Kidney (tissue), 14 donors: ENCODE results near the gene TIMM10. TPM values are rescaled to one million over a fixed set of nuclear protein-coding genes. Genes with fewer than 3 reads are reported as not detected.
A peak's percentile ranks its signal among the peaks of the same experiment; 100 is the strongest.

ENCODE experiments used
- DNase-seq, 5 donors: peaks; one replicate each; pipeline ENCODE4 v3.0.0-alpha.2; 2013 to 2020
- FAIRE-seq: peaks from 2 replicates; lab custom pipeline; 2012; peaks lifted over from hg19 to GRCh38; lab: Jason Lieb, UNC
- H3K27ac ChIP-seq, 2 donors: one replicate each; pipeline ENCODE4 v1.7.0; 2013; ENCODE audit warnings: low read depth in 2 of 2, low read length in 2 of 2, inconsistent platforms in 1 of 2
- H3K27me3 ChIP-seq: one replicate; pipeline ENCODE4 v1.7.1; 2013; ENCODE audit warnings: low read length, inconsistent platforms; ENCODE audit not compliant: control insufficient read depth, insufficient read depth
- H3K36me3 ChIP-seq, 3 donors: one replicate each; pipeline versions ENCODE4 v1.7.0 to v1.7.1; 2013; ENCODE audit warnings: low read length in 3 of 3, control low read depth in 1 of 3, inconsistent platforms in 1 of 3; ENCODE audit not compliant: insufficient read depth in 3 of 3, control insufficient read depth in 2 of 3
- H3K4me1 ChIP-seq, 3 donors: one replicate each; pipeline versions ENCODE4 v1.7.0 to v1.7.1; 2013; ENCODE audit warnings: low read length in 3 of 3, inconsistent platforms in 1 of 3, low read depth in 1 of 3; ENCODE audit not compliant: control insufficient read depth in 2 of 3, insufficient read depth in 2 of 3
- H3K4me3 ChIP-seq, 3 donors: one replicate each; pipeline versions ENCODE4 v1.7.0 to v1.8.1; 2013; ENCODE audit warnings: low read length in 3 of 3, control low read depth in 1 of 3, inconsistent platforms in 1 of 3
- H3K9ac ChIP-seq, 3 donors: one replicate each; pipeline versions ENCODE4 v1.7.0 to v1.7.1; 2013; ENCODE audit warnings: low read length in 3 of 3, control low read depth in 1 of 3, inconsistent platforms in 1 of 3
- H3K9me3 ChIP-seq, 3 donors: one replicate each; pipeline versions ENCODE4 v1.7.0 to v1.7.1; 2013; ENCODE audit warnings: low read length in 3 of 3, control low read depth in 1 of 3, inconsistent platforms in 1 of 3; ENCODE audit not compliant: control insufficient read depth in 2 of 3, insufficient read depth in 1 of 3
- intact Hi-C: fragments of 100-400 bp; cut with DNase I; formaldehyde crosslinking; loops from one replicate; pipeline ENCODE4 v1.11.1; 2022
- polyA plus RNA-seq: library from polyadenylated mRNA; stranded (reverse); fragments of 350-450 nt; fragmentation: Illumina TruSeq; extraction: RNeasy Lipid Tissue Mini Kit (QIAGEN cat#74804); gene quantifications from one replicate; pipeline ENCODE4 v1.2.3, GENCODE V29; 2014; ENCODE audit warnings: low read depth, low replicate concordance; ENCODE audit not compliant: insufficient read depth
- total RNA-seq: library from RNA; stranded (reverse); fragmentation: NEBNext Ultra II Directional; extraction: Animal tissue kit (Norgen Biotek cat#: 25700); gene quantifications from one replicate; pipeline ENCODE4 v1.2.1, GENCODE V29; 2021
- TF ChIP-seq, protein P1 (sequence below): IDR thresholded peaks from 3 replicates; pipeline ENCODE4 v1.5.1; 2012; ENCODE audit warnings: mild to moderate bottlenecking, moderate library complexity, borderline replicate concordance; ENCODE audit not compliant: insufficient read depth; ENCODE audit errors: extremely low read depth
- donor health status: control.
- donor health status: control.
- donor health status: control.
- donor health status: control.
- donor health status: control.
- donor health status: DM: yes; HTN: yes; CAD: no.
- donor health status: Normal renal cell carcinoma (clear cell type).

Gene TIMM10
- total and polyA plus RNA-seq, 2 donors from 2014 or later, result 38.6 to 174 TPM

DNA sequence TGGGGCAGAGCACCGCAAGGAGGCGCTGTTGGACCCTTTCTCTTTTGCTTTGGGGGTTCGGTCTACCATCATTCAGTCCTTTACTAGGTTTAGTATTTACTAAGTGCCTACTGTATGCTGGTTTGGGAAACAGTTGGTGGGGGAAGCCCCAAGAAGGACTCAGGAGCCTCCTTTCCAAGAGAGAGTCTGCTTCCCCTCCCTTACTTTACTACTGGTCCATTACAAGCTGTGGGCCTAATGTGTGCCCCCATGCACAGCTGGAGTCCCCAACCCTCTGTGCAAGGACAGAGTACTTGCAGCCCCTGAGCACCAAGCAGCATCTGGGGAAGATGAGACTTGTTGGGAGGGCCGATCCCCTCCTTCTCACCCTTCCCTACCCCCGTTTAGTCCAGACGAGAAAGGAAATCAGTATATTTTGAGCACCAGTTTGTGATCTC, 37.8 kb upstream of the TIMM10 start:
- H3K9me3 ChIP-seq, result no peaks in the 10 kb centered on the region
- no peaks in the 10 kb centered on the region for H3K36me3 ChIP-seq
- TF ChIP-seq, protein P1, sequence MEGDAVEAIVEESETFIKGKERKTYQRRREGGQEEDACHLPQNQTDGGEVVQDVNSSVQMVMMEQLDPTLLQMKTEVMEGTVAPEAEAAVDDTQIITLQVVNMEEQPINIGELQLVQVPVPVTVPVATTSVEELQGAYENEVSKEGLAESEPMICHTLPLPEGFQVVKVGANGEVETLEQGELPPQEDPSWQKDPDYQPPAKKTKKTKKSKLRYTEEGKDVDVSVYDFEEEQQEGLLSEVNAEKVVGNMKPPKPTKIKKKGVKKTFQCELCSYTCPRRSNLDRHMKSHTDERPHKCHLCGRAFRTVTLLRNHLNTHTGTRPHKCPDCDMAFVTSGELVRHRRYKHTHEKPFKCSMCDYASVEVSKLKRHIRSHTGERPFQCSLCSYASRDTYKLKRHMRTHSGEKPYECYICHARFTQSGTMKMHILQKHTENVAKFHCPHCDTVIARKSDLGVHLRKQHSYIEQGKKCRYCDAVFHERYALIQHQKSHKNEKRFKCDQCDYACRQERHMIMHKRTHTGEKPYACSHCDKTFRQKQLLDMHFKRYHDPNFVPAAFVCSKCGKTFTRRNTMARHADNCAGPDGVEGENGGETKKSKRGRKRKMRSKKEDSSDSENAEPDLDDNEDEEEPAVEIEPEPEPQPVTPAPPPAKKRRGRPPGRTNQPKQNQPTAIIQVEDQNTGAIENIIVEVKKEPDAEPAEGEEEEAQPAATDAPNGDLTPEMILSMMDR, result peak; percentile 82
- peaks cover 0 to 12% (median 0%) of the 10 kb centered on the region in 3 donors for H3K4me1 ChIP-seq
- DNase-seq (peak in 3 of 5 donors; percentile 89 to 92 (median 90)), FAIRE-seq (no peak)
- intact Hi-C loops, result no loop called here
- H3K27me3 ChIP-seq, result no peaks in the 10 kb centered on the region
- H3K9ac ChIP-seq, result peak overlapping the region in 1 of 3 donors; percentile 80
- peak overlapping the region; percentile 51 to 59 for H3K27ac ChIP-seq
- peak overlapping the region in 2 of 3 donors; percentile 62 to 85 for H3K4me3 ChIP-seq

DNA sequence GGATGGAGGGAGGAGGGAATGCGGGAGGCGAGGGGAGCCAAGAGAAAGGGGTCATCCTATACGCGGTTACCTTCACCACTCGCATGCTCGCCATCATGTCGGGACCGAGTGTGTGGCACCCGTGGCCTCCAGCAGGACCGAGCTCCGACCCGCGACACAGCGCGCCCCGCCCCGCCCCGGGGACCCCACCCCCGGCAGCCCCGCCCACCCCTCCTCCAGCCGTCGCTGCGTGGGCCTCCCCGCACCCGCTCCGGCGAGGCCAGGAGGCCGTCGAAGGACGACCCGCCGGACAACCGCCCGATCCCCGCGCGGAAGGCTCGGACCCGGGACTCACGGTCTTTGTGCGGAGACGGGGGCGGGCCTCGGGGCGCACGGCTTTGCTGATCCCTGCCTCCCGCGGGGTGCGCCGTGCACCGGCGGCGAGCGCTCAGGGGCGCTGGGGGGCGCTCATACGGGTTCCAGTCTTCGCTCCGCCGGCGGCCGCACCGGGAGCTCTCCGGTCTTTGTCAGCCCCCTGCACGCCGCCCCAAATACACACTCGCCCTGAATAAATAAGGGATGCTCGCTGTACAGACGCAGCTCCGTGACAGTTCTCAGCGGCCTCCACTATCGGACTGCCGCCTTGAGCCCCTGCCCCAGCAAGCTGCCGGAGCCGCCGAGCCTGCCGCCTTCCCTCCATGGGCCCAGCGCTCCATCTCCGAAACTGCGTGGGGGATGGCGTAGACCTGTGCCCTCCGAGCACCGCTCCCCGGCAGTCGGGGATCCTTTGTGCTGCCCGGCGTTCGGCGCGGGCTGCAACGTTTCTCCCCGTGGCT, 37.2 kb upstream of the TIMM10 start, which contains the start of gene UBE2L6:
UBE2L6 (minus strand) TSS at position 158 of the 815 bp plus-strand sequence; CDS start at position 97, 61 bp downstream.
- H3K36me3 ChIP-seq, result no peaks in the 10 kb centered on the region
- H3K27ac ChIP-seq, result peak within 1 kb of the TSS; percentile 77 to 88
- FAIRE-seq (no peak), DNase-seq (peak in 4 of 5 donors; percentile 61 to 91 (median 86))
- intact Hi-C loops, result no loop called here
- H3K4me1 ChIP-seq, result peaks cover 0 to 12% (median 0%) of the 10 kb centered on the region in 3 donors
- H3K9ac ChIP-seq, result peak within 1 kb of the TSS; percentile 69 to 80 (median 72)
- no peaks in the 10 kb centered on the region for H3K27me3 ChIP-seq
- peak within 1 kb of the TSS; percentile 81 to 94 (median 85) for H3K4me3 ChIP-seq
- H3K9me3 ChIP-seq, result no peaks in the 10 kb centered on the region
- TF ChIP-seq, protein P1, result no peak

DNA sequence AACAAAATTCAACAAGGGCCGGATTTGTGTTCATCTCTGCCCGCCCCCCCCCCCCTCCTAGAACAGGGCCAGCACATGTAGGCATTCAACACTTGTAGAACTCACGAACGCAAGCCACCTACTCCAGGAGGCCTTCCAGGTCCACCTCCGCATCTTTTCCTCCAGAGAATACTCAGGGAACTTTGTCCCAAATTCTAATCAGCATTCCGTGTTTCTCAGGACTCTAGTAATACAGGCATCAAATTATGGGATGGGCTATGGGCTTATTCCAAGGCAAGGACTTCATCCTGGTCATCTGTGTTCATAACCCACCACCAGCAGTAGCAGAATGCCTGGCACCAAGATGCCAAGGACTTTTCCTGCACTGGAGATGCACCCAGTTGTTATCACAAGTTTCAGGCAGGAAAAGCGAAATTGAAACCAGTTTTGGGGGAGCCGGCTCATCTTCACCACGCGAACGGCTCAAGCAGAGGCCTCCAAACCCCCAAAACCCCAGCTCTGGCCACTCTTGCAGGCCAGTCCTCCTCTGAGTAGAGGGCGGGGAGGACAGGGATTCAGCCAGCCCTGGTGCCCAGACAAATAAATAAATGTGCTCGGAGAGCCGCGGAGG, 36.5 kb upstream of the TIMM10 start:
- H3K27ac ChIP-seq, result peak overlapping the region; percentile 77 to 88
- TF ChIP-seq, protein P1, result no peak
- peaks cover 0 to 12% (median 0%) of the 10 kb centered on the region in 3 donors for H3K4me1 ChIP-seq
- peak in 1 of 5 donors; percentile 47 for DNase-seq
- no peaks in the 10 kb centered on the region for H3K9me3 ChIP-seq
- peak overlapping the region; percentile 57 to 72 (median 69) for H3K9ac ChIP-seq
- no peaks in the 10 kb centered on the region for H3K36me3 ChIP-seq
- no peaks in the 10 kb centered on the region for H3K27me3 ChIP-seq
- FAIRE-seq, result no peak
- intact Hi-C loops, result no loop called here
- H3K4me3 ChIP-seq, result peak overlapping the region; percentile 81 to 94 (median 85)
